ENCODE measurements around the gene UNC5C.

The UNC5C gene

DNA sequence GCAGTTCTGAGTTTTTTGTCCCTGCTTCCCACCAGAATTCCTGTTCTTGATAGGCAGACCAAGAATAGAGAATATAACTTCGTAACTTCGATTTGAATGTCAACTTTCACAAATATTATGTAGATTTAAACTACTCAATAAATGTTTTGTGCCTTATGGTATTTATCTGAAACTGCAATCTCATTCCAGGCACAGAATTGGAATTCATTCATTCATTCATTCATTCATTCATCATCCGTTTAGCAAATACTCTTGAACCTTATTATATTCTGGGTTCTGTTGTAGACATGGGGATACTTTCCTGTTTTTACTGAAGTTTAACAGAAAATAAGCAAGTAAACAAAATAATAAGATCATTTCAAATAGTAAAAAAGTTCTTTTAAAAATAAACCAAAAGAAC is 324.4 kb downstream of the UNC5C start:
- Histone ChIP-seq H3K9ac (ENCODE audit: low read length in 2 of 2) (no peak overlapping the region), H3K27me3 (ENCODE audit: control insufficient read depth in 1 of 2, insufficient read depth in 2 of 2, low read length in 2 of 2) (no peaks in the 10 kb centered on the region)

GRCh38 chr4:95220205-95221175 is 328.3 kb downstream of the UNC5C start:
- no peaks in the 10 kb centered on the region for H3K4me1 ChIP-seq (ENCODE audit: control insufficient read depth, insufficient read depth, low read length)
- H3K9me3 ChIP-seq (ENCODE audit: control insufficient read depth in 2 of 2, low read length in 2 of 2) = no peaks in the 10 kb centered on the region
- no peak overlapping the region for H3K4me3 ChIP-seq (ENCODE audit: low read length in 2 of 2)
- no peaks in the 10 kb centered on the region for H3K27me3 ChIP-seq (ENCODE audit: control insufficient read depth in 1 of 2, insufficient read depth in 2 of 2, low read length in 2 of 2)
- no peak overlapping the region for H3K9ac ChIP-seq (ENCODE audit: low read length in 2 of 2)
- no peak overlapping the region for H3K27ac ChIP-seq (ENCODE audit: low read length)
- no peaks in the 10 kb centered on the region for H3K36me3 ChIP-seq (ENCODE audit: control insufficient read depth in 2 of 2, insufficient read depth in 2 of 2, low read length in 2 of 2)

More for the DNA sequence above, 324.4 kb downstream of the UNC5C start:
- Histone ChIP-seq H3K4me3 (ENCODE audit: low read length in 2 of 2) (no peak overlapping the region), H3K9me3 (ENCODE audit: control insufficient read depth in 2 of 2, low read length in 2 of 2) (no peaks in the 10 kb centered on the region), H3K36me3 (ENCODE audit: control insufficient read depth in 2 of 2, insufficient read depth in 2 of 2, low read length in 2 of 2) (no peaks in the 10 kb centered on the region), H3K4me1 (ENCODE audit: control insufficient read depth, insufficient read depth, low read length) (no peaks in the 10 kb centered on the region), H3K27ac (ENCODE audit: low read length) (no peak overlapping the region)

DNA sequence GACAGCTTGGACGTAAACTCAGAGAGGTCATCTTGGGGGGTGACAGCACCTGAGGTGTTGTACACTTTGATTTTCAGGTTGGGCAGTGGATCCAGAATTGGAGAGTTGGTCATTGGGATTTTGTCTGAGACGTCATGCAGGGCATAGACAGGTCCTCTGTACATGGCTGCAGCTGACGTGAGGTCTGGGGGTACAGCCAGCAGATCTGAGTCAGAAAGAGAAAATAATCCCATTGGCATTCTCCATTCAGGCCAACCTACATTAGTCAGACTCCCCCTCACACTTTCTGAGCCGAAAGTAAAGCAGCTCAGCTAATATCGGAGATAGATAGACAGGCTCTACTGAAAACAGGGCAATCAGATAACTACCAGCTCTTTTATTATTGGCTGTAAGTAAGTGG is 329.7 kb downstream of the UNC5C start:
- no peaks in the 10 kb centered on the region for H3K9me3 ChIP-seq (ENCODE audit: control insufficient read depth in 2 of 2, low read length in 2 of 2)
- no peak overlapping the region for H3K9ac ChIP-seq (ENCODE audit: low read length in 2 of 2)
- no peaks in the 10 kb centered on the region for H3K27me3 ChIP-seq (ENCODE audit: control insufficient read depth in 1 of 2, insufficient read depth in 2 of 2, low read length in 2 of 2)
- no peak overlapping the region for H3K4me3 ChIP-seq (ENCODE audit: low read length in 2 of 2)
- no peaks in the 10 kb centered on the region for H3K36me3 ChIP-seq (ENCODE audit: control insufficient read depth in 2 of 2, insufficient read depth in 2 of 2, low read length in 2 of 2)
- H3K27ac ChIP-seq (ENCODE audit: low read length) = no peak overlapping the region
- H3K4me1 ChIP-seq (ENCODE audit: control insufficient read depth, insufficient read depth, low read length) = no peaks in the 10 kb centered on the region

DNA sequence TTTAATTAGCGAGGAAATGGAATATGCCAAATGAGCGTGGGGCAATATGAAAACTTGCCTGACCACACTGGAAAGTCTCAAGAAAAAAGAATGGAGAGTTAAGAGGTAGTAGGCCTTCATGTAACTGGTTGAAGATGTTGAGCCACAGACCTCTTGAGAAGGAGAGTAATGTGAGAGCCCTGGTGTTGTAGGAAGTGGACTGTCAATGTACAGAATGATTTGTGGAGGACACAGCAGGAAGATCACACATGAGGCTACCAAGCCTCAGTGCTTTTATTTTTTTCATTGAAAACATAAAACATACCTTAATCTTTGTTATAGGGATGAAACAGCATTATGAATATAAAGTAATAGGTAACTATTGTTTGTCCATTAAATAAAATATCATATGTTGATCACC is 331.6 kb downstream of the UNC5C start:
- no peaks in the 10 kb centered on the region for H3K9me3 ChIP-seq (ENCODE audit: control insufficient read depth in 2 of 2, low read length in 2 of 2)
- H3K27ac ChIP-seq (ENCODE audit: low read length) = no peak overlapping the region
- no peaks in the 10 kb centered on the region for H3K36me3 ChIP-seq (ENCODE audit: control insufficient read depth in 2 of 2, insufficient read depth in 2 of 2, low read length in 2 of 2)
- no peak overlapping the region for H3K4me3 ChIP-seq (ENCODE audit: low read length in 2 of 2)
- no peak overlapping the region for H3K9ac ChIP-seq (ENCODE audit: low read length in 2 of 2)
- H3K4me1 ChIP-seq (ENCODE audit: control insufficient read depth, insufficient read depth, low read length) = no peaks in the 10 kb centered on the region
- H3K27me3 ChIP-seq (ENCODE audit: control insufficient read depth in 1 of 2, insufficient read depth in 2 of 2, low read length in 2 of 2) = no peaks in the 10 kb centered on the region

GRCh38 chr4:95216636-95217035 is 332.1 kb downstream of the UNC5C start:
- Histone ChIP-seq H3K27me3 (ENCODE audit: control insufficient read depth in 1 of 2, insufficient read depth in 2 of 2, low read length in 2 of 2) (no peaks in the 10 kb centered on the region), H3K36me3 (ENCODE audit: control insufficient read depth in 2 of 2, insufficient read depth in 2 of 2, low read length in 2 of 2) (no peaks in the 10 kb centered on the region), H3K9me3 (ENCODE audit: control insufficient read depth in 2 of 2, low read length in 2 of 2) (no peaks in the 10 kb centered on the region), H3K9ac (ENCODE audit: low read length in 2 of 2) (no peak overlapping the region), H3K4me1 (ENCODE audit: control insufficient read depth, insufficient read depth, low read length) (no peaks in the 10 kb centered on the region), H3K4me3 (ENCODE audit: low read length in 2 of 2) (no peak overlapping the region), H3K27ac (ENCODE audit: low read length) (no peak overlapping the region)

- no peak overlapping the region for H3K4me3 ChIP-seq (ENCODE audit: low read length in 2 of 2)
- no peaks in the 10 kb centered on the region for H3K27me3 ChIP-seq (ENCODE audit: control insufficient read depth in 1 of 2, insufficient read depth in 2 of 2, low read length in 2 of 2)
- H3K27ac ChIP-seq (ENCODE audit: low read length) = no peak overlapping the region
- H3K9ac ChIP-seq (ENCODE audit: low read length in 2 of 2) = no peak overlapping the region
- H3K4me1 ChIP-seq (ENCODE audit: control insufficient read depth, insufficient read depth, low read length) = no peaks in the 10 kb centered on the region
- H3K36me3 ChIP-seq (ENCODE audit: control insufficient read depth in 2 of 2, insufficient read depth in 2 of 2, low read length in 2 of 2) = no peaks in the 10 kb centered on the region
- no peaks in the 10 kb centered on the region for H3K9me3 ChIP-seq (ENCODE audit: control insufficient read depth in 2 of 2, low read length in 2 of 2)
Observed at GRCh38 chr4:95215991-95216605, 332.7 kb downstream of the UNC5C start.

- H3K36me3 ChIP-seq (ENCODE audit: control insufficient read depth in 2 of 2, insufficient read depth in 2 of 2, low read length in 2 of 2) = no peaks in the 10 kb centered on the region
- H3K9me3 ChIP-seq (ENCODE audit: control insufficient read depth in 2 of 2, low read length in 2 of 2) = no peaks in the 10 kb centered on the region
- H3K9ac ChIP-seq (ENCODE audit: low read length in 2 of 2) = no peak overlapping the region
- no peak overlapping the region for H3K27ac ChIP-seq (ENCODE audit: low read length)
- H3K4me1 ChIP-seq (ENCODE audit: control insufficient read depth, insufficient read depth, low read length) = no peaks in the 10 kb centered on the region
- no peaks in the 10 kb centered on the region for H3K27me3 ChIP-seq (ENCODE audit: control insufficient read depth in 1 of 2, insufficient read depth in 2 of 2, low read length in 2 of 2)
- no peak overlapping the region for H3K4me3 ChIP-seq (ENCODE audit: low read length in 2 of 2)
Observed at GRCh38 chr4:95215043-95215442, 333.7 kb downstream of the UNC5C start.

DNA sequence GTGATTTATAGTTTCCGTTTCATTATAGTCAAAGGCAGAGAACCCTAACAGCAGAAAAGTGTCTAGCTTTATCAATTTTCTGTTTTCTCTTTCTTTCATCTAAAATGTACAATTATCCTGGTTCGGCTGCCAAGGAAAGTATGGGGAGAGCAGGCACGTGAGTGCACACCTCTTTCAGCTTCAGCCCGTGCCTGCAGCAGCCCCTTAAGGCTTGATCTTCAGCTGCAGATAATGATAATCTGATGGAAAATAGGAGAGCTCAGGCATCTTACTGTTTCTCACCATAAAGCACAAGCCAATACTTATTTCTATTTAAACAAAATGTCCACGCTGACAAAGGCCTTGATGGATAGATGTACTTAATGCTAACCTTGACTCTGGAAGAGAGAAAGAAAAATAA is 334.4 kb downstream of the UNC5C start:
- no peaks in the 10 kb centered on the region for H3K4me1 ChIP-seq (ENCODE audit: control insufficient read depth, insufficient read depth, low read length)
- H3K9me3 ChIP-seq (ENCODE audit: control insufficient read depth in 2 of 2, low read length in 2 of 2) = no peaks in the 10 kb centered on the region
- no peak overlapping the region for H3K27ac ChIP-seq (ENCODE audit: low read length)
- no peaks in the 10 kb centered on the region for H3K36me3 ChIP-seq (ENCODE audit: control insufficient read depth in 2 of 2, insufficient read depth in 2 of 2, low read length in 2 of 2)
- H3K27me3 ChIP-seq (ENCODE audit: control insufficient read depth in 1 of 2, insufficient read depth in 2 of 2, low read length in 2 of 2) = no peaks in the 10 kb centered on the region
- H3K9ac ChIP-seq (ENCODE audit: low read length in 2 of 2) = no peak overlapping the region
- no peak overlapping the region for H3K4me3 ChIP-seq (ENCODE audit: low read length in 2 of 2)

DNA sequence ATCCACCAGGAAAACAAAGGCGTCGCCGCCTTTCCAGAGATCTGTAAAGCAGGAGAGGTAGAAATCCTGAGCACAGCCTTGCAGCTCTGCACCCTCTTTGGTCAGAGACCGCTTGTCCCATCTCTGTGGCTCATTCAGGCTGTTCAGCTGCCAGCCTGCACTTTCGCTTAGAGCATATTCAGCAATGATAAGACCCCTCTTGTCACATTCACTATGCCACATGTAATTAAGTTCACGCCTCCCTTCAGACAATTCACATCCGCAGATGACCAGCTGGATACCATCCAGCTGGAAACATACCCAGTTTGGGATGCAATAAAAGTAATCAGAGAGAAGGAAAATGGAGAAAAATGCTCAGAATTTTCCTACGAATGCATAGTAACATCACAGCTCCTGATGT is 335.4 kb downstream of the UNC5C start:
- Histone ChIP-seq H3K9me3 (ENCODE audit: control insufficient read depth in 2 of 2, low read length in 2 of 2) (no peaks in the 10 kb centered on the region), H3K4me3 (ENCODE audit: low read length in 2 of 2) (no peak overlapping the region), H3K27me3 (ENCODE audit: control insufficient read depth in 1 of 2, insufficient read depth in 2 of 2, low read length in 2 of 2) (no peaks in the 10 kb centered on the region), H3K9ac (ENCODE audit: low read length in 2 of 2) (no peak overlapping the region), H3K27ac (ENCODE audit: low read length) (no peak overlapping the region), H3K4me1 (ENCODE audit: control insufficient read depth, insufficient read depth, low read length) (no peaks in the 10 kb centered on the region), H3K36me3 (ENCODE audit: control insufficient read depth in 2 of 2, insufficient read depth in 2 of 2, low read length in 2 of 2) (no peaks in the 10 kb centered on the region)

GRCh38 chr4:95212692-95213091 is 336.1 kb downstream of the UNC5C start:
- Histone ChIP-seq H3K4me3 (ENCODE audit: low read length in 2 of 2) (no peak overlapping the region), H3K9me3 (ENCODE audit: control insufficient read depth in 2 of 2, low read length in 2 of 2) (no peaks in the 10 kb centered on the region), H3K27ac (ENCODE audit: low read length) (no peak overlapping the region), H3K9ac (ENCODE audit: low read length in 2 of 2) (no peak overlapping the region), H3K36me3 (ENCODE audit: control insufficient read depth in 2 of 2, insufficient read depth in 2 of 2, low read length in 2 of 2) (no peaks in the 10 kb centered on the region), H3K4me1 (ENCODE audit: control insufficient read depth, insufficient read depth, low read length) (no peaks in the 10 kb centered on the region), H3K27me3 (ENCODE audit: control insufficient read depth in 1 of 2, insufficient read depth in 2 of 2, low read length in 2 of 2) (no peaks in the 10 kb centered on the region)

- Histone ChIP-seq H3K9ac (ENCODE audit: low read length in 2 of 2) (no peak overlapping the region), H3K27ac (ENCODE audit: low read length) (no peak overlapping the region), H3K4me1 (ENCODE audit: control insufficient read depth, insufficient read depth, low read length) (no peaks in the 10 kb centered on the region), H3K4me3 (ENCODE audit: low read length in 2 of 2) (no peak overlapping the region), H3K36me3 (ENCODE audit: control insufficient read depth in 2 of 2, insufficient read depth in 2 of 2, low read length in 2 of 2) (no peaks in the 10 kb centered on the region), H3K27me3 (ENCODE audit: control insufficient read depth in 1 of 2, insufficient read depth in 2 of 2, low read length in 2 of 2) (no peaks in the 10 kb centered on the region), H3K9me3 (ENCODE audit: control insufficient read depth in 2 of 2, low read length in 2 of 2) (no peaks in the 10 kb centered on the region)
Observed at GRCh38 chr4:95209927-95210326, 338.8 kb downstream of the UNC5C start.
